Measurements from ENCODE around the gene ADGRA3.

ADGRA3 gene

GRCh38 chr4:22434895-22435294 is 81.0 kb downstream of the ADGRA3 start:
- no peak overlapping the region for H3K27ac ChIP-seq
- no peak overlapping the region for H3K4me3 ChIP-seq (ENCODE audit: low read depth, low read length)
- no peaks in the 10 kb centered on the region for H3K27me3 ChIP-seq (ENCODE audit: insufficient read depth, low read depth, severe bottlenecking)
- H3K36me3 ChIP-seq = peaks cover 38% of the 10 kb centered on the region
- no peaks in the 10 kb centered on the region for H3K9me3 ChIP-seq (ENCODE audit: severe bottlenecking)
- peak; percentile 84 for TF ChIP-seq CTCF (IDR thresholded peaks at IDR 0.05; ENCODE audit: low read depth, low read length)
- peak; percentile 76 for DNase-seq

- H3K4me3 ChIP-seq (ENCODE audit: low read depth, low read length) = no peak overlapping the region
- TF ChIP-seq CTCF (IDR thresholded peaks at IDR 0.05; ENCODE audit: low read depth, low read length) = no peak
- H3K27ac ChIP-seq = no peak overlapping the region
- no peak for DNase-seq
- no peaks in the 10 kb centered on the region for H3K9me3 ChIP-seq (ENCODE audit: severe bottlenecking)
- no peaks in the 10 kb centered on the region for H3K27me3 ChIP-seq (ENCODE audit: insufficient read depth, low read depth, severe bottlenecking)
- H3K36me3 ChIP-seq = peaks cover 15% of the 10 kb centered on the region
Observed at GRCh38 chr4:22430626-22431025, 85.2 kb downstream of the ADGRA3 start.

- TF ChIP-seq CTCF (IDR thresholded peaks at IDR 0.05; ENCODE audit: low read depth, low read length) = no peak
- no peak overlapping the region for H3K27ac ChIP-seq
- DNase-seq = no peak
Observed at GRCh38 chr4:22428441-22428840, 87.4 kb downstream of the ADGRA3 start.

GRCh38 chr4:22427675-22428074 is 88.2 kb downstream of the ADGRA3 start:
- H3K4me3 ChIP-seq (ENCODE audit: low read depth, low read length) = no peak overlapping the region
- H3K9me3 ChIP-seq (ENCODE audit: severe bottlenecking) = no peaks in the 10 kb centered on the region
- DNase-seq = no peak
- H3K36me3 ChIP-seq = peaks cover 34% of the 10 kb centered on the region
- H3K27ac ChIP-seq = no peak overlapping the region
- no peaks in the 10 kb centered on the region for H3K27me3 ChIP-seq (ENCODE audit: insufficient read depth, low read depth, severe bottlenecking)
- no peak for TF ChIP-seq CTCF (IDR thresholded peaks at IDR 0.05; ENCODE audit: low read depth, low read length)

More at GRCh38 chr4:22428441-22428840, 87.4 kb downstream of the ADGRA3 start:
- H3K4me3 ChIP-seq (ENCODE audit: low read depth, low read length) = no peak overlapping the region
- no peaks in the 10 kb centered on the region for H3K9me3 ChIP-seq (ENCODE audit: severe bottlenecking)
- no peaks in the 10 kb centered on the region for H3K27me3 ChIP-seq (ENCODE audit: insufficient read depth, low read depth, severe bottlenecking)
- H3K36me3 ChIP-seq = peaks cover 26% of the 10 kb centered on the region

- H3K27ac ChIP-seq = no peak overlapping the region
- H3K36me3 ChIP-seq = peaks cover 58% of the 10 kb centered on the region
- no peaks in the 10 kb centered on the region for H3K9me3 ChIP-seq (ENCODE audit: severe bottlenecking)
- DNase-seq = no peak
- TF ChIP-seq CTCF (IDR thresholded peaks at IDR 0.05; ENCODE audit: low read depth, low read length) = no peak
- no peak overlapping the region for H3K4me3 ChIP-seq (ENCODE audit: low read depth, low read length)
- H3K27me3 ChIP-seq (ENCODE audit: insufficient read depth, low read depth, severe bottlenecking) = no peaks in the 10 kb centered on the region
Observed at GRCh38 chr4:22420291-22420690, 95.6 kb downstream of the ADGRA3 start.

GRCh38 chr4:22417408-22417807 is 98.5 kb downstream of the ADGRA3 start:
- no peaks in the 10 kb centered on the region for H3K27me3 ChIP-seq (ENCODE audit: insufficient read depth, low read depth, severe bottlenecking)
- TF ChIP-seq CTCF (IDR thresholded peaks at IDR 0.05; ENCODE audit: low read depth, low read length) = no peak
- H3K27ac ChIP-seq = peak overlapping the region; percentile 8
- no peak overlapping the region for H3K4me3 ChIP-seq (ENCODE audit: low read depth, low read length)
- DNase-seq = no peak
- H3K36me3 ChIP-seq = peaks cover 41% of the 10 kb centered on the region
- H3K9me3 ChIP-seq (ENCODE audit: severe bottlenecking) = no peaks in the 10 kb centered on the region
